LNCaP clone FGC (cell line): ENCODE results near the gene MAPT.

ENCODE experiments used
- DNase-seq: peaks from one replicate; pipeline ENCODE4 v3.0.0-alpha.2; 2011; ENCODE audit warnings: low read depth
- H3K4me3 ChIP-seq: 2 replicates; pipeline ENCODE4 v1.5.1; 2011; ENCODE audit warnings: mild to moderate bottlenecking, low read depth, low read length, control low read depth
- CTCF ChIP-seq: IDR thresholded peaks from 2 replicates; pipeline ENCODE4 v1.5.1; 2012; ENCODE audit warnings: mild to moderate bottlenecking; ENCODE audit not compliant: control insufficient read depth, insufficient read depth; ENCODE audit errors: extremely low read depth

The MAPT gene

DNA sequence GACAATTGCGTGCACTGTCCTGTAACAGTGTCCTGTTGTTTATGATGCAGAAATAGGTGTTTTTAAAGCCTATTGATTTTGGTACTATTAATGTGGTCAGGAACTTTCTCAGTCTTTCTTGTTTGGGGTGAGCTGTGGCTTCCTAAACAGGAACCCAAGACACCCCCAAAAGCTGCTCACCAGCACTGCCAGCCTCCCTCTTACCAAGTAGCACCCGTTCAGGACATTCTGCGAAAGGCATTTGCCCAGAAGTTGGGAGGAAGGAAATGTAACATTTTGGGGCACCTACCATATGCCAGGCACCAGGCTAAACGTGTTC lies 83.1 kb downstream of the MAPT start:
- DNase-seq = no peak
- H3K4me3 ChIP-seq = no peak overlapping the region
- no peak for TF ChIP-seq CTCF

DNA sequence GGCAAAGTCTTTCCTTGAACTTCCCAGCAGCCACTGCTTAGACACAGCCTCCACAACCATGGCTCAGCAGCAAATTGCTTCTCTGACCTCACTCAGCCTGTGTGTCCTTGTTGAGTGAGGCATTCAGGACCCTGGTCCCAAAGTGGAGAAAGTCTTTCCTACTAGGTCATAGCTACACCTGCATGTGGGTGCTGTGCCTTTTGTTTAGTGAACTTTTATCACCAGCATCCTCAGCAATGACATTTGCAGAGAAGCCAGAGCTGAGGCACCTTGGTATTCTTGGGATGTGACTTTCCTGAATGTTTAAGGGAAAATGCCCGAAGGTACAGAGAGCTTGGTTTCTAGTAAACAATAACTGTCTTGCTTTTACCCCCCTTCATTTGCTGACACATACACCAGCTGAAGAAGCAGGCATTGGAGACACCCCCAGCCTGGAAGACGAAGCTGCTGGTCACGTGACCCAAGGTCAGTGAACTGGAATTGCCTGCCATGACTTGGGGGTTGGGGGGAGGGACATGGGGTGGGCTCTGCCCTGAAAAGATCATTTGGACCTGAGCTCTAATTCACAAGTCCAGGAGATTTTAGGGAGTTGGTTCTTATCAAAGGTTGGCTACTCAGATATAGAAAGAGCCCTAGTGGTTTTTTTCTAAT lies 83.7 kb downstream of the MAPT start:
- DNase-seq = no peak
- no peak overlapping the region for H3K4me3 ChIP-seq
- TF ChIP-seq CTCF = no peak

GRCh38 chr17:45979137-45979536 lies 84.8 kb downstream of the MAPT start:
- no peak for TF ChIP-seq CTCF
- H3K4me3 ChIP-seq = no peak overlapping the region
- no peak for DNase-seq

DNA sequence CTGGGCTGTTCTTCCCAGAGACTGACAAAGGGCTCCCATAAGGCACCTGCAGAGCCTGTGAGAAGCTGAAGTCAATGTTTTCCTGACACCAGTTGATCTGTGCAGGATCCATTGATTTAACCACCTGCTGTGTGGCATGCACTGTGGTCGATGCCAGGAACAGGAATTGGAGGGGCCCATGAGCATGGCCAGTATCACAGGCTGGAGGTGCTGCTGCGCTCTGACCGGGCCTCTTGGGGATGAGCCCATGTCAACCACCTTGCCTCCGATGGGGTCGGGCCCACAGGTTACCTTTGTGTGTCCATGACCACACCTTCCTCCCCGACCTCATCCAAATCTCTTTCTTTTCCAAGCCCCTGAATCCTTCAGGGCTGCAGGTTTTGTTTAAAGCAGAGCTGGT lies 86.5 kb downstream of the MAPT start:
- no peak for TF ChIP-seq CTCF
- H3K4me3 ChIP-seq = no peak overlapping the region
- DNase-seq = no peak

DNA sequence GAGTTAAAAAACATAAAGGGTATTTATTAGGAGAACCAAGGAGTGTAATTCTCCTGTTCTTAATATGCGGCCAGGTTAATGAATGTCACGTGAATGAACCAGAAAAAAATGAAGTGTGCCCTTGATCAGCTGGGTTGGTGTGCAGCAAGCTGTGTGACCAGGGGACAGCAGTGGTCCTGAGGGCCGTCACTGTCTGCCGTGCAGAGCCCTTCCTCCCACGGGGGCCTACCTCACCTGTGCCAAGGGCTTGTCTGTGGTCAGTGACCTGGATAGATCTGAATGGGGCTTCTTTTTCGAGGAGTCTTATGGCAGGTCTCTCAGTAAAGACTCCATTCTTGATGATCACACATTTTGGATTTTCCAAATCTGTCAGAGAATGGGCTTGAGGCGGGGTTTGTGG lies 87.0 kb downstream of the MAPT start:
- no peak for DNase-seq
- TF ChIP-seq CTCF = no peak
- no peak overlapping the region for H3K4me3 ChIP-seq

- no peak for DNase-seq
- no peak for TF ChIP-seq CTCF
- H3K4me3 ChIP-seq = no peak overlapping the region
Measured at GRCh38 chr17:45982791-45983613, 88.6 kb downstream of the MAPT start.
